Left colon (tissue), 2 donors: Measurements from ENCODE around the gene LINGO1. TPM values are rescaled to one million over a fixed set of nuclear protein-coding genes. Genes with fewer than 3 reads are reported as not detected.

ENCODE experiments used
- ATAC-seq: fragments of 200-7000 bp; cut with Tn5 transposase; one replicate; pipeline ENCODE4 v1.9.1; 2020; ENCODE audit warnings: mild to moderate bottlenecking, moderate library complexity
- DNase-seq, 2 donors: peaks; one replicate each; pipeline ENCODE4 v3.0.0-alpha.2; 2020
- intact Hi-C, 2 donors: fragments of 100-400 bp; cut with DNase I in 1 of 2; cut with micrococcal nuclease in 1 of 2; formaldehyde crosslinking; loops; one replicate each; pipeline versions ENCODE4 v1.11.2 to v1.14.0; 2022; cut with DNase I, micrococcal nuclease
- total RNA-seq, 2 donors: library from RNA; stranded (reverse); fragmentation: NEBNext Ultra II Directional; extraction: Animal tissue kit (Norgen Biotek cat#: 25700); gene quantifications; one replicate each; pipeline ENCODE4 v1.2.1, GENCODE V29; 2021
- donor health status: DM: no; HTN: no; CAD: no.
- donor health status: DM: yes; HTN: yes; CAD: no.

Gene LINGO1
- total RNA-seq, 2 donors from 2014 or later = 1.2 to 2.2 TPM

DNA sequence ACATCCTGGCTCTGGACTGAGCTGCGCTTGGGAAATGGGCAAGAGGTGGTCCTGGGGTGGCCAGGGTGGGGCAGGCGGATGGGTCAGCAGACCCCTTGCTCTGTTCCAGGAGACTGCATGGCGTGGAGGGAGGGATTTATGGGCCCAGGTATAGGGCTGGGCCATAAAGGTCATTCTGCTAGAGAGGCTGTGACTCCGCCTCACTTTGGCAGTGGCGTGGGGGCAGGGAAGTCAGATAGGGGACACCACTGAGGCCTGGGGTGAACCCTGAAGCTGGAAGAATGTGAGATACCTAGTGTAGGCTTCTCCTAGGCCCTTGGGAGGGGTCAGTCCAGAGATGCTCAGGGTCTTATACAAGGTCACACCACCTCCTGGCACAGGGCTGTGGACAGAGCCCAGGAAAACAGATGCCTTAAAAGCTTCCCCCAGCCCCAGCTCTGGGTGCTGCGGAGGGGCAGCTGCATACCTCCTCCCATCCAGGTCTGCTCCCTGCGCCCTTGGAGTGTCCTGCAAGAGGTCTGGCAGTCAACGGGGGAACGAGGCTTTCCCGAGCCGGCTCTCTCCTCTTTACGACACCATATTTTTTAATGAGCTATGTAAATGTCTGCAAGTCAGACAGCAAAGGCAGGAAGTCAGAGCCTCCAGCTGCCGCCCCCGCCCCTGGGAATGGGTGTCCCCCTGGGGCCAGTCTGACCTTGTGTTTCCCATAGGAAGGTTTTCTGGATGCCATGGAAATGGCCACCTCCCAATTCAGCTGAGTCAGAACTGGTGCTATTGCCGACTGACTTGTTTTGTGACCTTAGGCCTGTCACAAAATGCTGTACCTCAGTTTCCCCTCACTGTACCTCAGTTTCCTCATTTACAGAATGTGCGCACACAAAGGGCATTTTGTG lies 26.3 kb downstream of the LINGO1 start:
- DNase-seq = peak; percentile 54 to 74
- ATAC-seq = peak; percentile 65
- intact Hi-C loops = no loop called here

DNA sequence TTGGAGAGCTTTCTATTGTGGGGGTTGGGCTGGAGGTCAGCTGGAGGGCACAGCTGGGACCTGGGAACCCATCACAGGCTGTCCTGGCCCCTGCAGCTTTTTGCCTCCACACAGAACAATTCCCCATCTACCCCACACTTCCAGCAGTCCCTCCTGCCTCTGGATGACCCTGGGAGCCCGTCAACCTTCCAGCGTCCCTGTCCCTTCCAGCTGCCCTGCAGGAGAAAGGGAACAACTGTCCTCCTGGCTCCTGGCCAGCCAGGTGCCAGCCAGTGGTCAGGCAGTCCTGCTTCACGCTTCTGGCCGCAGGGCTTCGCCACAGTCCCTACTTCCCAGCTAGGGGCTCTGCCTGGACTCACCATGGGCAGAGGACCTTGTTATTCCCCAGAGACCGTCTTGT lies 27.2 kb downstream of the LINGO1 start:
- intact Hi-C loops = no loop called here
- peak in 1 of 2 donors; percentile 29 for DNase-seq
- no peak for ATAC-seq

DNA sequence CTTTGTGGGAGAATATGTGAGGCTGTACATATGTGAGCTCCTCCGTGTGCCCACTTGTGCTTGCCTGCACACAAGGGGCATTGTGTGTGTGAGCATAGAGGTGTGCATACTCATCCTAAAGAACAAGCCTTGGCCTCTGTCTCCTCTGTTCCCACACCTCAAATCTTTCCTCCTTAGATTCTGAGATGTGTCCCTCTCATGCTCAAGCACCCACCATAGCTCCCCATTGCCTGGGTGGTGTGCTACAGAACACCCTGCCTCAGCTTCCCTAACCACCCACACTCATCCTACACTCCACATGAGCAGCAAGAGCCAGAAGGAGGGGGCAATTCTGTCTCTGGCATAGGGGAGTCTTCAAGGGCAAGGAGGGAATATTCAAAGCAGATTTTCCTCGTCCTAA lies 27.7 kb downstream of the LINGO1 start:
- DNase-seq (no peak), ATAC-seq (no peak)
- intact Hi-C loops = no loop called here

DNA sequence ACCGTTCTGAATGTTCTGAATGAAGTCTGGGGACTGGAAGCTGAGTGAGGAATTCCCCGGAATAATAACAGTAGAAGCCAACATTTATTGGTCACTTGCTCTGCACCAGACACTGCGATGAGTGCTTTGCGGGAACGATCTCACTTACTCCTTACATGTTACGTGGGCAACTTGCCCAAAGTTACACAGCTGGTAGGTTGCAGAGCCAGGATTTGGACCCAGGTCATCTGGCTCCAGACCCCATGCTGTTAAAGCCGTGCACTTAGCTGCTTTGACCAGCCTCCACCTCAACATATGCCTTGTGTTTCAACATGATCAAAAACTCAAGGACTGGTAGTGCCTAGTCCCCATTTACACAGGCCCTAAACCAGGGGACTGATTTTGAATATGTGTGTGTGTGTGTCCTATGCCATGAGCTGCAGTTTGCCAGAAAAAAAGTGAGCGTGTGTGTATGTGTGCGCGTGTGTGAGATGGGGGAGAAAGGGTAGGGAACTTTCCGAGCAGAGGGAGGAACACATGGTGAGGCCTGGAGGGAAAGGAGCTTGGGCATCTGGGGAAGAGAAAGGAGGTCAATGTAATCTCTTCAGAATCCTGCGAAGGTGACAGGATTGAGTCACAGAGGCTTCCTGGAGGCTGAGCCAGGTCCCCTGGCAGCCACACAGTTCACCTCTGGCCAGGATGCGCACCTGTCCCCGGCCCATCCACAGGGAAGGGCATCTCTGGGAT lies 28.9 kb downstream of the LINGO1 start:
- DNase-seq (no peak), ATAC-seq (no peak)
- intact Hi-C loops = no loop called here

DNA sequence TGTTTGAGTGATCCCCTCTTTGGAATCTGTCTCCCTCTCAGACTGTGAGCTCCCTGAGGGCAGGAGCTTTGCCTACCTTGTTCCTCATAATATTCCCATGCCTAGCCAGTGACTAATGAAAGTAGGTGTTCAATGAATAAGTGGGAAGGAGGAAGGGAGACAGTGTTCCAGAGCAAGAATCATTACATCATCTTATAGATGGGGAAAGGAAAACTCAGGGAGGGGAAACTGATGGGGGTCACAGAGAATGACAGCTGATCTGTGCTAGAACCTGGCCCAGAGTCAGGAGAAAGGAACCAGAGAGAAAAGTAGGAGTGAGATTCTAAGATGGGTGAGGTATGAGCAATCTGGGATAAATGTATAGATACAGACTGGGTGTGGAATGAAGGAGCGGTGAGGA lies 29.9 kb downstream of the LINGO1 start:
- ATAC-seq = no peak
- intact Hi-C loops = no loop called here
- no peak for DNase-seq

DNA sequence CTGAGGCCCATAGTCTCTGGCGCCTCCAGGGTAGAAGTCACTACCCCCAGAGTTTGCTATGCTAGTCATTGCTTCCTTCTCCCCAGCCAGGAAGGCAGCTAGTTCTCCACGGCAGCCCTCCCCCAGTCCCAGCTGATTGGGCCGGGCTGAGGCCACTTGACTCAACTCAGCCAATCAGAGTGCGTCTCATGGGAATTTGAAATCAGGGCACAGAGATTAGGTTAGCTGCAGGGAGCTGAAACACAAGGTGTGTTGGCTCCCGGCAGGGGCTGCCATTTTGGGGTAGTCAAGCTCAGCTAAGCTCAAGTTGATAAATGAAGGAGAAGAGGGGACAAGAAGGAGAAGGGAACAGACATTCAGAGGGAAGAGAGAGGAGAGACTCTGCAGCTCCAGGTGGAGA lies 32.8 kb downstream of the LINGO1 start:
- ATAC-seq = peak; percentile 21

DNA sequence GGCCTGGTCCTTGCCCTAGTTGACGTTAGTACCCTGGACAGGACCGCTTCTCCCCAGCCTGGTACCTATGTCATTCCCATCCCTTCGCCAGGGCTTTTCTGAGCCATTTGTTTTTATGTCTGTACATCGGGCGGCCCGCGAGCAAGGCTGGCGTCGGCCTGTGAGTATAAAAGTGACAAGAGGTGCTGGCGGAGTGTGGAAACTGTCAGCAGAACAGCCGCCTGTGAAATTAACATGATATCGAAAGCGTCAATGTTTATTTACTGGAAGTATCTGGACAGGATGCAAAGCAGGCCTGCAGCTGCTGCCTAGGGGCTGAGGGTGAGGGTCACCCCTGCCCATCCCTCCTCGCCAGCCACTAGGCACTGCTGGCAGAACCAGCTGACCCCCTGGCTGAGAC lies 33.4 kb downstream of the LINGO1 start:
- DNase-seq (no peak), ATAC-seq (no peak)
- intact Hi-C loops = no loop called here

More for the DNA sequence above, 32.8 kb downstream of the LINGO1 start:
- intact Hi-C loops = no loop called here
- no peak for DNase-seq

DNA sequence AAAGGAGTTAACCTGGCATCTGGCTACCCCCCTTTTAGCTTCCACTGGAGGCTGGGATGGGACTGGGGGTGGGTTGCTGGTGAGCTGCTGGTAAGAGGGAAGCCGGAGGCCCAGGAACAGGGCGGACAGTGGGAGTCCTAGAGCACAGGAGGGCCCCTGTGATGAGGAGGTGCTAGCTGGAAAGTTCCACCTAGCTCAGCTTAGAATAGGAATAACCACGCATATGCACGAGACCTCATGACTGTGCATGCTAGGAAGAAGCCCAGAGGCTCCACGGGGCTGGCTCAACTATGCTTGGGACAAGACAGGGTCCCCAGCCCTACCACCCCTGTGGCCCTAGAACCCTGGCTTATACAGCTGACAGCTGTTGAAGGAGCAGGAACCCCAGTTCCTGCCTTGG lies 34.1 kb downstream of the LINGO1 start:
- DNase-seq (no peak), ATAC-seq (no peak)
- intact Hi-C loops = no loop called here

DNA sequence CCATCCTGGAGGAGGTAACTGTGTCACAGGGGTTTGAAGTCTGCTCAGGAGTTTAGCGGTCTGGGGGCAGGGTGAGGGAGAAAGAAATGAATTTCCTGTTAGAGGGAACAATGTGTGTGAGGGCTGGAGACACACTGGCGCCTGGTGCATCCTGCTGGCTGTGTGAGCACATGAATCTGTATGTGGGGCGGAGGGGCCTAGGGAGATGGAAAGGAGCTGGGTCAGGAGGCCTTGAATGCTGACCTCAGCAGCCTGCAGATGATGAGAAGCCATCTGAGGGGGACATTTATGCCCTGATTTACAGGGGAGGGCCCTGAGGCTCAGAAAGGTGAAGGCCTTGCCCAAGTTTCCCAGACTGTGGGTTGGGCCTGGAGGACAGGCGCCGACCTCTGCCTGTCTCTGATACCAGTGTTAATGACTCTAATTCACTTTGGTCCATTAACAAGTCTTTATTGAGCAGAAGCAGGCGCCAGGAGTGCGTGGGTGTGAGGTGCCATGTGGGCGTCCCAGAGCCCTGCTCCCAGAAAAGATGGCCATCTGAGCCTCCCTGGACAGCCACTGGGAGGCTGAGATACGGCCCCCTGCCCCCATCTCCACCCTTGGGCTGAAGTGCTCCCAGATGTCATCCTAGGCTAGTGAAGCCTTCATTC lies 34.8 kb downstream of the LINGO1 start:
- DNase-seq (no peak), ATAC-seq (no peak)
- intact Hi-C loops = no loop called here

DNA sequence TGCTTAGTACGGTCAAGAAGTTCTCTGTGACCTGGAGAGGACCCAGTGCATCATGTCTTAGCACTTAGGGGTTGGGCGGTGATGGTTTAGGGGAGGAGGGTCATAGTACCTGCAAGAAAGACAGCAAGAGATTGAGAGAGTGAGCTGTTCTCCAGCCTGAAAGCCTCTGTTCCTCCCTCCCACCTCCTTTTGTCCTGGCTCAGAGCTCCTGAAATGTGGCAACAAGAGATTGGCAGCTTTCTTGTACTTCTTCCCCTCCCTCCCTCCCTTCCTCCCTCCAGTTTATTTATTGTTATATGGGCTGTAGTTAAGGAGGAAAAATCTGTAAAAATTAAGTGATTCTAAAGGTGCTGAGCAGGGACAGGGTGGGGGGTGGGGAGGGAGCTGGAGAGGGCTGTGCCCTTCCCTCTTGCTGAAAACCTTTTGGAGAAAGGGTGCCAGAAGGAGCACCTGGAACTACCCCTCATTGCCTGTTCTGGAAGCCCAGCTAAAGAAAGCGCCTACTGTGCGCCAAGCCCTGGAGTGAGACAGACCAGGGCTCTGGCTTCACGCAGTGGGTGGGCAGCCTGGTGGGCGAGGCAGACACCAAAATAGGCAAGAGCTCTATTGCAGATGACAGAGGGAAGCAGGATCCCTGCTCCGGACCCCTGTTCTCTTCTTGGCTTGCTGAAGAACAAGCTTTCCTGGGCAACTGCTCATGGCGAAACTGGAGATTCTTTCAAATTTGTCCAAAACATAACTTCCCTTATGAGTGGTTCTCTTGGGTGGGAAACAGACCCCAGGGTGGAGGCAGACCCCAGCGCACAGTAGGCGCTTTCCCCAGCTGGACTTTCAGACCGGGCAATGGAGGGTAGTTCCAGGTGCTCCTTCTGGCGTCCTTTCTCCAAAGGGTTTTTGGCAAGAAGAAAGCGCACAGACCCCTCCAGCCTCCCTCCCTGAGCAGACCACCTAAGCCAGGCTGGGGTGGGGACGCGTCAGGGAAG lies 35.6 kb downstream of the LINGO1 start:
- ATAC-seq (no peak), DNase-seq (no peak)
- intact Hi-C loops = no loop called here

DNA sequence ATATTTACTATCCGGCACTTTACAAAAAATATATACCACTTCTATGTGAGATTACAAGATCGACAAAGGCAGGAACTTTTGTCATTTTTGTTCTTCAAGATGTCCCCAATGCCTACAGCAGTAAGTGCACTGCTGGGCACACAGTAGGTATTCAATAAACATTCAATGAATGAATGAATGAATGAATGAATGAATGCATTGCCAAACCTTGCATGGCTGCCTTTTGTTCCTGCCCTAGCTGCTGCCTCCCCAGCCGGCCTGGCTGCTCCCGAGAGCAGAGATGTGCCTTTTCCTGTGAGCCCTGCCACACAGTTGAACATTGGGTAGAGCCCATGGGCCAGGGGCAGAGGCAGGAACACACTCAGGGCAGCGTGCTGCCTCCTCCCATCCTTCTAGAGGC lies 37.5 kb downstream of the LINGO1 start:
- no peak for ATAC-seq
- DNase-seq = no peak
- intact Hi-C loops = no loop called here

DNA sequence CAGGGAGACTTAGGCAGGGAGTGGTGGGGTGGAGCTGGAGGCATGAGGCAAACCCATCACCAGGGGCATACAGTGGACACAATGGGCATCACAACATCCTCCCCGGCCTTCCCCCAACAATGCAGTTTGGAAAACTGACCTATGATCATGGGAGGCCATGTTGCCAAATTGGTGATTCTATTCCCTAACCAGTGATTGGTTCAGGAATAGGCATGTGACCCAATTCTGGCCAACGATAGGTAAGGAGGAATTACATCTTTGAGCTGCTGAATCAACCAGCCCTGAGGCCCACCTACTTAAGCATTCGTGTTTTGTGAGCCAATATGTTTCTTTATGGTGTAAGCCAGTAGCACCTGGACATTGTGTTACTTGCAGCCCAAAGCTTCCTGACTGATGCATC lies 40.0 kb downstream of the LINGO1 start:
- DNase-seq (no peak), ATAC-seq (no peak)
- intact Hi-C loops = no loop called here

DNA sequence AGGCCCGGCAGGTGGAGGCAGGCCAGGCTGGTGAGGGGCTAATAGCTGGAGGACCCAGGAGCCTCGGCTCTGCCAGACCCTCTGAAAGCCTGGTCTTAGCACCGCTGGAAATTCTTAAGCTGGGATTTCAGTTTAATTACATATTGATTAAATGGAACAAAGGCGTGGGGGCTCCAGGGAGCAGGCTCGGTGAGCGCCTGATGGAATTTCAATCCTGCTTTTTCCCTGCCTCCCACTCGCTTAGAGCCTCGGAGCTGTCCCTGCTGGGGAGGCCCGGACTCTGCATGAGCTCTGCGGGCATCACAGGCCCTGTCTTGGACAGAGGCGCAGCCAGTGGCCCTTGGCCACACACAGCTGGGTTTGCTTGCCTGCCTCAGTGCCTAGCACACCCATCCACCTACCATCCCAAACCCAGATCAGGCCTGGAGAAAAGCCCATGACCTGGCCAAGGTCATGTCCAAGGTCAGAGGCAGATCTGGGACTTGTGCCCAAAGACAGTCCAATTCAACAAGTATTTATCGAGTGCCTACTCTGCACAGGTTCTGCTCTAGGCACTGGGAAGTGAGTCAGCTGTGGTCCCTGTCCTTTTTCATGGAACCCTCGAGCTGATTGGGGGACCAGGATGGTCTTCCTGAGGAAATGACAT lies 40.6 kb downstream of the LINGO1 start:
- DNase-seq = no peak
- intact Hi-C loops = no loop called here
- ATAC-seq = no peak

DNA sequence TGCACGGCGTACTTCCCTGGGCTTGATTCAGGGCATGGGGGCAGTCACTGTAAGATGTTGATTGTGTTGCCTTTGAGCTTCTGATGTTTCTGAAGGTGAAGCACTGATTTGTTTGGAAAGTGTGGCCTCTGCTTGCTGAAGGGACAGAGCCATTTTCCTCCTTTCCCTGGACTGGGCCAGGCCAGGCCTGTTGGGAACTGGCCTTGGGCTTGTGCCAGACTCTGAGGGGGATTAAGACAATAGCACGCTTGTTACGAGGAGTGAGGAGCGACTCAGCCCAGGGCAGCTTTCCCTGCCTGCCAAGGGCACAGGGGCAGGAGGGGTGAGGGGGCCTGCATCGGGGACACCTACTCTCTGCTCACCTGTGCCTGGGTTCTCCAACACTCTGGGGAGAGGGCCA lies 42.9 kb downstream of the LINGO1 start:
- intact Hi-C loops = no loop called here
- no peak for ATAC-seq
- no peak for DNase-seq

DNA sequence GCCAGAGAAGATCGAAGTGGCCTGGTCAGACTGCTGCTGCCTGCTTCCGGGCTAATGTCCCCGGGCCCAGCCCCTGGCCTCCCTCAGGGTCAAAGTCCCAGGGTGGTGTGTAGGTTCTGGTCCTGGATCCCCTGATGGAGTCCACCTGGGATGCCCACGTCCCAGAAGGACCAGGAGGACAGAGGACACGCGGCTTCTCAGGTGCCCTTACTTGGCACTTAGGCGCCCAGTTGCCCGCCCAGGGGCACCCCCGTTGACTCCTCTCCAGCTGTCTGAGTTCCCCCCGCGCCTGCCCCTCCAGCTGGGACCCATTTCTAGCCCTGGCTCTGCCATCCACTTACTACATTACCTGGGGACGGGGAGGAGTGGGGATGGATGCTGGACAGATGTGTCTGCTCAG lies 44.6 kb downstream of the LINGO1 start:
- ATAC-seq (no peak), DNase-seq (no peak)
- intact Hi-C loops = no loop called here

DNA sequence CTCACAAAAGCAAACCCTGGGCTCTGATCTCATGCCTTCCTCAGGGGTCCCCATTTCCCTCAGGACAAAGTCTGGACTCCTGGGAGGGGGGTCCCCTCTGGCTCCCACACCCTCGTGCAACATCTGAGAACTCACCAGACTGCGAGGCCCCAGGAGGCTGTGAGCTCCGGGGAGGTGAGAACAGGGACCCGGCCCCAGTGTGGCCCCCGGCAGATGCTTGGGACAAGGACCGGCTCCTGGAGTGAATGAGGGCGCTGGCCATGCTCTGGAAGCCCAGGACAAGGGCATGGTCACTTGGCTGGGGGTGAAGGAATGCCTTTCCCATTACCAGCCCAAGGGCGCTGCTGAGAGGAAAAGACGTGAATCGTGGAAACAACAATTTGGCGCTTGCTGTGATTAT lies 48.0 kb downstream of the LINGO1 start:
- intact Hi-C loops = no loop called here
- no peak for ATAC-seq
- no peak for DNase-seq

DNA sequence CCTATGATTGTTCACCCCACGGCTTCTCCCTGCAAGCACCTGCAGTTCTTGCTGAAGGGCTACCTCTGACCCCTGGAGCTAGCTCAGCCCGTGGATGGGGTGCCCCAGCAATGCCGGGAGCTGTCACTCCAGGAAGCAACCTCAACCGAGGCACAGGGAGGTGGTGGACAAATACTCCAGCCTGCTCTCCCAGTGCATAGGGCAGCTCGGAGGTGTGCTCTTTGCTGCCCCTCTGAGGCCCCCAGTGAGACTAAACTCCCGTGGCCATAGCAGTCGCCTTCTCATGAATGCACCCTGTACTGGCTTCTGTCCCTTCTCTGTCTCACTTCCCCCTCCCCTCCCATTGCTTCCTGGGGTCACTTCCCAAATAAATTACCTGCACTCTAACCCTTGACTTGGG lies 48.5 kb downstream of the LINGO1 start:
- intact Hi-C loops = no loop called here
- no peak for ATAC-seq
- no peak for DNase-seq

DNA sequence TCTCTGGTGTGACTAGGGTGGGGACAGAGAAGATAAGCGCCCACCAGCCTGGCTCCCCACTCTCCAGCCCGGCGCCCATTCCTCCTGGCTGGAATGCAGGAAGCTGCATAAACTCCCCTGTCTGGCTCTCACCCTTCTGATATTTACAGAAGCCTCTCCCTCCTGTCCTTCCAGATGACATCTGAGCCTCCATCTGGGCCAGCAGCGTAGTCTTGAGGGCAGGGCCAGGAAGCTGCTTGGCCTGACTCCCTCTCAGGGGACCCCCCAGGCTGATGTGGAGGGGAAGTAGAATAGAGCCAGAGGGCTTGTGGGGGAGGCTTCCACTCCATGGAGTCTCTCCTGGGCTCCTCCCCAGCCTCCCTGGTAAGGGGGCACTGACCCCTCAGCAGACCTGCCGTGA lies 49.9 kb downstream of the LINGO1 start:
- DNase-seq = peak; percentile 40 to 43
- ATAC-seq = peak; percentile 86
- intact Hi-C loops = no loop called here
